Suprapubic skin (tissue), 3 donors: Measurements from ENCODE around the gene COX10.

ENCODE experiments used
- EP300 ChIP-seq: sonication (generic); formaldehyde crosslinking; IDR thresholded peaks from one replicate; pipeline ENCODE4 v1.6.1; 2017; ENCODE audit warnings: antibody characterized with exemption
- POLR2A ChIP-seq, 2 donors: fragments of 450-650 bp; IDR thresholded peaks; one replicate each; pipeline ENCODE4 v1.6.1; 2017; ENCODE audit warnings: antibody characterized with exemption in 2 of 2, mild to moderate bottlenecking in 2 of 2, moderate library complexity in 2 of 2
- TF ChIP-seq, protein P1 (sequence below), 2 donors: fragments of 200-600 bp in 1 of 2; fragments of 450-650 bp in 1 of 2; sonication (generic) in 1 of 2; IDR thresholded peaks; one replicate each; pipeline ENCODE4 v1.5.1; 2016 to 2019; ENCODE audit warnings: antibody characterized with exemption in 2 of 2, mild to moderate bottlenecking in 1 of 2, moderate library complexity in 1 of 2

DNA sequence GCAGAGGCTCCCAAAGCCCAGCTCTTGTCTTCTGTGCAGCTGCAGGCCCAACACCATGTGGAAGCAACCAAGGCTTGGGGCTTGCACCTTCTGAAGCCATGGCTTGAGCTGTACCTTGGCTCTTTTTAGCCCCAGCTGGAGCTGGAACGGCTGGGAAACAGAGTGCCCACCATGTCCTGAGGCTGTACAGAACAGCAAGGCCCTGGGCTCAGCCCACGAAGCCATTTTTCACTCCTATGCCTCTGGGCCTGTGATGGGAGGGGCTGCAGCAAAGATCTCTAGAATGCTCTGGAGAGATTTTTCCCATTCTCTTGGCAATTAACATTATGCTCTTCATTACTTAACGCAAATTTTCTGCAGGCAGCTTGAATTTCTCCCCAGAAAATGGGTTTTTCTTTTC lies 99.3 kb downstream of the COX10 start:
- TF ChIP-seq, protein P1, sequence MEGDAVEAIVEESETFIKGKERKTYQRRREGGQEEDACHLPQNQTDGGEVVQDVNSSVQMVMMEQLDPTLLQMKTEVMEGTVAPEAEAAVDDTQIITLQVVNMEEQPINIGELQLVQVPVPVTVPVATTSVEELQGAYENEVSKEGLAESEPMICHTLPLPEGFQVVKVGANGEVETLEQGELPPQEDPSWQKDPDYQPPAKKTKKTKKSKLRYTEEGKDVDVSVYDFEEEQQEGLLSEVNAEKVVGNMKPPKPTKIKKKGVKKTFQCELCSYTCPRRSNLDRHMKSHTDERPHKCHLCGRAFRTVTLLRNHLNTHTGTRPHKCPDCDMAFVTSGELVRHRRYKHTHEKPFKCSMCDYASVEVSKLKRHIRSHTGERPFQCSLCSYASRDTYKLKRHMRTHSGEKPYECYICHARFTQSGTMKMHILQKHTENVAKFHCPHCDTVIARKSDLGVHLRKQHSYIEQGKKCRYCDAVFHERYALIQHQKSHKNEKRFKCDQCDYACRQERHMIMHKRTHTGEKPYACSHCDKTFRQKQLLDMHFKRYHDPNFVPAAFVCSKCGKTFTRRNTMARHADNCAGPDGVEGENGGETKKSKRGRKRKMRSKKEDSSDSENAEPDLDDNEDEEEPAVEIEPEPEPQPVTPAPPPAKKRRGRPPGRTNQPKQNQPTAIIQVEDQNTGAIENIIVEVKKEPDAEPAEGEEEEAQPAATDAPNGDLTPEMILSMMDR (IDR thresholded peaks at IDR 0.05), result no peak
- TF ChIP-seq EP300, result no peak
- no peak for TF ChIP-seq POLR2A (IDR thresholded peaks at IDR 0.05)
